Thymus (tissue), 14 donors: ENCODE measurements around the gene DHFR. TPM values are rescaled to one million over a fixed set of nuclear protein-coding genes. Genes with fewer than 3 reads are reported as not detected.

Source experiments
- DNase-seq, 9 donors: peaks; one replicate each; pipeline ENCODE4 v3.0.0-alpha.2; 2013; ENCODE audit warnings: low spot score in 9 of 9, low read depth in 6 of 9, missing footprints in 1 of 9
- H3K27ac ChIP-seq, 2 donors: one replicate each; pipeline ENCODE4 v1.5.1; 2013; ENCODE audit warnings: control low read depth in 1 of 2, low read depth in 1 of 2, low read length in 1 of 2, mild to moderate bottlenecking in 1 of 2, moderate library complexity in 1 of 2
- H3K27me3 ChIP-seq, 2 donors: one replicate each; pipeline ENCODE4 v1.5.1; 2013; ENCODE audit warnings: low read length in 1 of 2; ENCODE audit not compliant: control insufficient read depth in 2 of 2, insufficient read depth in 1 of 2
- H3K36me3 ChIP-seq, 2 donors: one replicate each; pipeline ENCODE4 v1.5.1; 2013; ENCODE audit warnings: low read length in 1 of 2, mild to moderate bottlenecking in 1 of 2, moderate library complexity in 1 of 2; ENCODE audit not compliant: control insufficient read depth in 2 of 2, insufficient read depth in 2 of 2
- H3K4me1 ChIP-seq, 2 donors: one replicate each; pipeline ENCODE4 v1.5.1; 2013; ENCODE audit warnings: low read length in 2 of 2; ENCODE audit not compliant: control insufficient read depth in 2 of 2, insufficient read depth in 2 of 2
- H3K4me3 ChIP-seq, 2 donors: one replicate each; pipeline ENCODE4 v1.5.1; 2013; ENCODE audit warnings: low read length in 2 of 2, control low read depth in 1 of 2, mild to moderate bottlenecking in 1 of 2
- H3K9me3 ChIP-seq, 2 donors: one replicate each; pipeline ENCODE4 v1.5.1; 2013; ENCODE audit warnings: low read length in 1 of 2, mild to moderate bottlenecking in 1 of 2; ENCODE audit not compliant: control insufficient read depth in 2 of 2, insufficient read depth in 1 of 2
- WGBS: extraction: QIAGEN DNeasy Blood & Tissue Kit; methylation state at CpG from one replicate; pipeline ENCODE4 v1.1.7; 2013; 5-methylcytosine and 5-hydroxymethylcytosine counted together
- long read RNA-seq, 10 donors: transcript quantifications; one replicate each; lab custom pipeline, GENCODE V29; 2026
- polyA plus RNA-seq: library from polyadenylated mRNA; stranded (reverse); fragments of 200-250 nt; gene quantifications from one replicate; pipeline ENCODE4 v1.2.3, GENCODE V29; 2013
- total RNA-seq: library from RNA; stranded (reverse); fragments of 120-200 nt; gene quantifications from one replicate; pipeline ENCODE4 v1.2.4, GENCODE V29; 2013
- donor health status: healthy.

The DHFR gene
- total RNA-seq, result 76.2 TPM
- 15.9 TPM for polyA plus RNA-seq
- long read RNA-seq, donor 1, partial matches to known transcripts, result 0 of 3 reads
- long read RNA-seq, donor 1, other reads (novel, unspliced or antisense), result 0 of 3 reads
- long read RNA-seq, donor 2, result 0 reads
- long read RNA-seq, donor 3, transcript DHFR-201 (6 exons, 3,917 nt), result major isoform, 56 of 77 reads
- long read RNA-seq, donor 3, partial matches to known transcripts, result 14 of 77 reads
- long read RNA-seq, donor 3, other reads (novel, unspliced or antisense), result 5 of 77 reads
- long read RNA-seq, donor 4, transcript DHFR-201 (6 exons, 3,917 nt), result major isoform, 22 of 22 reads
- long read RNA-seq, donor 4, partial matches to known transcripts, result 0 of 22 reads
- long read RNA-seq, donor 4, other reads (novel, unspliced or antisense), result 0 of 22 reads
- long read RNA-seq, donor 5, transcript DHFR-201 (6 exons, 3,917 nt), result major isoform, 56 of 68 reads
- long read RNA-seq, donor 5, partial matches to known transcripts, result 9 of 68 reads
- long read RNA-seq, donor 5, other reads (novel, unspliced or antisense), result 0 of 68 reads
- long read RNA-seq, donor 6, transcript DHFR-201 (6 exons, 3,917 nt), result major isoform, 48 of 58 reads
- long read RNA-seq, donor 6, partial matches to known transcripts, result 9 of 58 reads
- long read RNA-seq, donor 6, other reads (novel, unspliced or antisense), result 0 of 58 reads
- long read RNA-seq, donor 7, transcript DHFR-201 (6 exons, 3,917 nt), result major isoform, 26 of 27 reads
- long read RNA-seq, donor 7, partial matches to known transcripts, result 0 of 27 reads
- long read RNA-seq, donor 7, other reads (novel, unspliced or antisense), result 0 of 27 reads
- long read RNA-seq, donor 8, transcript DHFR-201 (6 exons, 3,917 nt), result major isoform, 17 of 19 reads
- long read RNA-seq, donor 8, partial matches to known transcripts, result 0 of 19 reads
- long read RNA-seq, donor 8, other reads (novel, unspliced or antisense), result 0 of 19 reads
- long read RNA-seq, donor 9, transcript DHFR-201 (6 exons, 3,917 nt), result major isoform, 37 of 38 reads
- long read RNA-seq, donor 9, partial matches to known transcripts, result 0 of 38 reads
- long read RNA-seq, donor 9, other reads (novel, unspliced or antisense), result 0 of 38 reads
- long read RNA-seq, donor 10, transcript DHFR-201 (6 exons, 3,917 nt), result major isoform, 33 of 35 reads
- long read RNA-seq, donor 10, partial matches to known transcripts, result 0 of 35 reads
- long read RNA-seq, donor 10, other reads (novel, unspliced or antisense), result 0 of 35 reads

DNA sequence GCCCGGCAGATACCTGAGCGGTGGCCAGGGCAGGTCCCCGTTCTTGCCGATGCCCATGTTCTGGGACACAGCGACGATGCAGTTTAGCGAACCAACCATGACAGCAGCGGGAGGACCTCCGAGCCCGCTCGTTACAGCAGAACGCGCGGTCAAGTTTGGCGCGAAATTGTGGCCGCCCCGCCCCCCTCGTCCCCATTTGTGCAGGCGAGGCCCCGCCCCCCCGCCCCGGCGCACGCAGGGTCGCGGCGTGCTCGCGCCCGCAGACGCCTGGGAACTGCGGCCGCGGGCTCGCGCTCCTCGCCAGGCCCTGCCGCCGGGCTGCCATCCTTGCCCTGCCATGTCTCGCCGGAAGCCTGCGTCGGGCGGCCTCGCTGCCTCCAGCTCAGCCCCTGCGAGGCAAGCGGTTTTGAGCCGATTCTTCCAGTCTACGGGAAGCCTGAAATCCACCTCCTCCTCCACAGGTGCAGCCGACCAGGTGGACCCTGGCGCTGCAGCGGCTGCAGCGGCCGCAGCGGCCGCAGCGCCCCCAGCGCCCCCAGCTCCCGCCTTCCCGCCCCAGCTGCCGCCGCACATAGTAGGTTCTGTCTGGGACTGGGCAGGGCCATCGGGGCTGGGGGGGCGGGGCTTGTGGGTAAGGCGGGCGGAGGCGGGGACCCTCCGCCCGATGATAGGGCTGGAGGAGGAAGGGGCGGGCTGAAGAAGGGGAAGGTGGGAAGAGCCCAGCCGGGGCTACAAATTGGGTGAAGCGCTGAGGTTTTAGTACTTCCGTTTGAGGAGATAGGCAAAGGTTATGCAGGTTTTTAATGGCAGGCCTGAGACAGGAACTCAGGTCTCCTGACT, at the start of gene DHFR, which contains the start of gene MSH3:
TSS of gene DHFR (minus strand) at position 593 of the 840 bp plus-strand sequence. CDS start at position 99, 494 bp downstream.
TSS of gene MSH3 (plus strand) at position 262 of the 840 bp plus-strand sequence. CDS start at position 338, 76 bp downstream.
- peaks cover 12 to 13% of the 10 kb centered on the region in 2 donors for H3K4me1 ChIP-seq
- no peaks in the 10 kb centered on the region for H3K27me3 ChIP-seq
- peak within 1 kb of the TSS; percentile 61 to 96 for H3K4me3 ChIP-seq
- DNase-seq, result peak; percentile 80 to 96 (median 92)
- H3K9me3 ChIP-seq, result no peaks in the 10 kb centered on the region
- peak within 1 kb of the TSS; percentile 97 to 100 for H3K27ac ChIP-seq
- H3K36me3 ChIP-seq, result peaks cover 14 to 15% of the 10 kb centered on the region in 2 donors
- WGBS, result under 1% methylated on average over 74 of the region's 74 CpGs

DNA sequence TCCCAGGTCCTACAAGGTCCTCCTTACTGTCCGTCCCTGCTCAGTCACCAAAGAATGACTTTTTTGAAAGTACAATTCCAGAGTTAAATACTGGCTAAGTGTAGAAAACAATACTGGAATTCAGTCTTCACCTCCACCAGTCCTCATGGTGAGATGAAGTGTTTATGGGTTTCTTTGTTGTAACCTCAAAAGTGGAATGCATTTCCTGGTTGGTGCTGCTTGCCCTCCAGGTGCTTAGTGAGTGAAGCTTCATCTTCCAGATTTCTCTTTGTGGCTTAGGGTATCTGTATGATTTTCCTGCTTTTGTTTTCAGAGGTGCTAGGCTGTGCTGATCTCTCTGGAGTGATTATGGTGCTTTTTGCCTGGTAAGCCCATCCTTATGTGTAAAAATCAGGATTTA, 49.4 kb upstream of the DHFR start:
- WGBS, result 100% methylated on average over 1 of the region's 1 CpG
- DNase-seq, result peak in 7 of 9 donors; percentile 6 to 63 (median 23)
- H3K4me1 ChIP-seq, result peaks cover 6 to 8% of the 10 kb centered on the region in 2 donors
- no peaks in the 10 kb centered on the region for H3K27me3 ChIP-seq
- H3K9me3 ChIP-seq, result no peaks in the 10 kb centered on the region
- peaks cover 2 to 5% of the 10 kb centered on the region in 2 donors for H3K36me3 ChIP-seq
- H3K27ac ChIP-seq, result no peak overlapping the region
- no peak overlapping the region for H3K4me3 ChIP-seq

GRCh38 chr5:80703747-80704146, 49.0 kb upstream of the DHFR start:
- Histone ChIP-seq H3K4me3 (no peak overlapping the region), H3K27ac (no peak overlapping the region), H3K36me3 (peaks cover 2 to 3% of the 10 kb centered on the region in 2 donors), H3K4me1 (peaks cover 6 to 8% of the 10 kb centered on the region in 2 donors), H3K9me3 (no peaks in the 10 kb centered on the region), H3K27me3 (no peaks in the 10 kb centered on the region)
- DNase-seq, result no peak
- 60% methylated on average over 5 of the region's 5 CpGs for WGBS

DNA sequence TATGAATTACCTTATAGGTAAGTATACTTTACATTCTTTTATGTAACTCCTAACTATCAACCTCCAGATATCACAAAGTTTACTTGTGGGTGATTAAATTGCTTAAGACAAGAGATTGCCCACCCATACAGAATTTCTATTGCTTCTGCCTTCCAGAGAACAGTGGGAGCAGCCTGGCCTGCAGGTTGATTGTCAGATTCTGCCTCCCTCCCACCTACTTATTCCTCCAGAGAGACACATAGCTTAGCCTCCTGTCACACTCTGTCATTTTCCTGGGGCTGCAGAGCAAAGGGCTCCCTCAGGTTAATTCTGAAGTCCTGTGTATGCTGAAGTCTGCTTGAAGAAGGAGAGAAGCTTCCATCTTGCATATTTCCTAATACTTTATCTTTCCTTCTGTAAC, 48.5 kb upstream of the DHFR start:
- H3K27ac ChIP-seq, result no peak overlapping the region
- no peaks in the 10 kb centered on the region for H3K27me3 ChIP-seq
- H3K36me3 ChIP-seq, result peaks cover 0 to 2% of the 10 kb centered on the region in 2 donors

DNA sequence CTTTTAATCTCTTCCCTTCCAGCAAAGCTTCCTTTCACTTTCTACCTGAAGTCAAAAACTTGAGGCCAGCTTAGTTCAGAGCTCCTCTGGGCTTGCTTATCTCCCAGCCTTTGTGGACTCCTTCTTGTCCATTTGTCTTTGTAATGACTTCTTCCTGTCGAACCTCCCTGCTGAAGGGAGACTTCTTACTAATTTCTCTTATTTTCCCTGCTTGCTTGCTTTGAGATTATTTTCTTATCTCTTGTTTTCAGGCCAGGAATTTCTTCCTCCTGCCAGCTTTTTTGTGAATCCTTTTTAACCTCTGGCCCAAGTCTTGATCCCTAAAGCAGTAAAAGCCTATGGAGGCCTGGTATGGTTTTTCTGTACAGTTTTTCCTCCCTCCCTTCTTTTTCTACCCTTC, 46.8 kb upstream of the DHFR start:
- Histone ChIP-seq H3K27me3 (no peaks in the 10 kb centered on the region), H3K36me3 (peaks cover 0 to 4% of the 10 kb centered on the region in 2 donors), H3K27ac (no peak overlapping the region), H3K9me3 (no peaks in the 10 kb centered on the region), H3K4me3 (no peak overlapping the region), H3K4me1 (peaks cover 6 to 8% of the 10 kb centered on the region in 2 donors)
- no peak for DNase-seq
- 89% methylated on average over 1 of the region's 1 CpG for whole genome bisulfite sequencing

More for the DNA sequence above, 48.5 kb upstream of the DHFR start:
- Histone ChIP-seq H3K4me3 (no peak overlapping the region), H3K4me1 (peaks cover 6 to 8% of the 10 kb centered on the region in 2 donors), H3K9me3 (no peaks in the 10 kb centered on the region)
- DNase-seq, result no peak

- Histone ChIP-seq H3K9me3 (no peaks in the 10 kb centered on the region), H3K4me1 (no peaks in the 10 kb centered on the region), H3K27me3 (no peaks in the 10 kb centered on the region), H3K36me3 (peaks cover 0 to 4% of the 10 kb centered on the region in 2 donors), H3K4me3 (no peak overlapping the region), H3K27ac (no peak overlapping the region)
- 78% methylated on average over 5 of the region's 5 CpGs for WGBS
- DNase-seq, result no peak
Observed at GRCh38 chr5:80698369-80698768, 43.6 kb upstream of the DHFR start.

GRCh38 chr5:80697100-80697499, 42.3 kb upstream of the DHFR start:
- Histone ChIP-seq H3K9me3 (no peaks in the 10 kb centered on the region), H3K27me3 (no peaks in the 10 kb centered on the region), H3K27ac (no peak overlapping the region), H3K36me3 (peaks cover 0 to 4% of the 10 kb centered on the region in 2 donors), H3K4me1 (no peaks in the 10 kb centered on the region), H3K4me3 (no peak overlapping the region)
- 94% methylated on average over 3 of the region's 3 CpGs for WGBS
- no peak for DNase-seq

DNA sequence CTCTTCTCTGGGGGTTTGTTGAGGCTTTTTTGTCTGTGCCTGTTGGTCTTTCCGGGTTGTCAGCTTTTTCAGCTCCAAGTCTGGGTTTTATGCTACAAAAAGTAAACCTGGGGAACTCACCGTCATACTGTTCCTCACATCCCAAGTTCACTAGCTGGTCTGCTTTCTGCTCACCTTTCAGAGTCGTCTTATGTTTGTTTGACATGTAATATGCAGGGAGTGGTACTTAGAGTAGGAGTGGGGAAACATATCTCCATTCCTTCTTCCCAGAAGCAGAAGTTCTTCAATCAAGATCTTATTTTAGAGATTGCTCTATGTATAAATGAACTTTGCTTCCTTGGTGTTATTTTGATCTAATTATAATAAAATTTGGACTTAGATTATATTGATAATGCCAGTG, 41.7 kb upstream of the DHFR start:
- WGBS, result 93% methylated on average over 3 of the region's 3 CpGs
- H3K36me3 ChIP-seq, result peaks cover 0 to 4% of the 10 kb centered on the region in 2 donors

More for the DNA sequence above, 41.7 kb upstream of the DHFR start:
- no peak for DNase-seq
- Histone ChIP-seq H3K27ac (no peak overlapping the region), H3K9me3 (no peaks in the 10 kb centered on the region), H3K4me3 (no peak overlapping the region), H3K27me3 (no peaks in the 10 kb centered on the region), H3K4me1 (no peaks in the 10 kb centered on the region)
